Skin of body (tissue), 1 donor: ENCODE data around the gene ZBTB40. TPM values are rescaled to one million over a fixed set of nuclear protein-coding genes. Genes with fewer than 3 reads are reported as not detected.

Experiments used
- total RNA-seq: library from RNA; depleted of rRNA; stranded (reverse); fragments of >200 nt; gene quantifications from one replicate; pipeline ENCODE4 v1.2.3, GENCODE V29; 2014

The ZBTB40 gene
- total RNA-seq, 1 donor from 2014 or later = 11.2 TPM

Other genes starting within 250 kb of the ZBTB40 start
- gene EPHA8, start 111.6 kb downstream of the ZBTB40 start, total RNA-seq = not detected
- 37.7 TPM for gene C1QA, start 184.8 kb downstream of the ZBTB40 start, total RNA-seq
- 24.7 TPM for gene C1QC, start 191.8 kb downstream of the ZBTB40 start, total RNA-seq
- gene C1QB, start 201.4 kb downstream of the ZBTB40 start, total RNA-seq = 14.1 TPM